Measurements from ENCODE around the gene RPSA. TPM values are rescaled to one million over a fixed set of nuclear protein-coding genes. Genes with fewer than 3 reads are reported as not detected.

Gene RPSA
- total RNA-seq, 1 experiment from 2014 or later, result 2,455 TPM

DNA sequence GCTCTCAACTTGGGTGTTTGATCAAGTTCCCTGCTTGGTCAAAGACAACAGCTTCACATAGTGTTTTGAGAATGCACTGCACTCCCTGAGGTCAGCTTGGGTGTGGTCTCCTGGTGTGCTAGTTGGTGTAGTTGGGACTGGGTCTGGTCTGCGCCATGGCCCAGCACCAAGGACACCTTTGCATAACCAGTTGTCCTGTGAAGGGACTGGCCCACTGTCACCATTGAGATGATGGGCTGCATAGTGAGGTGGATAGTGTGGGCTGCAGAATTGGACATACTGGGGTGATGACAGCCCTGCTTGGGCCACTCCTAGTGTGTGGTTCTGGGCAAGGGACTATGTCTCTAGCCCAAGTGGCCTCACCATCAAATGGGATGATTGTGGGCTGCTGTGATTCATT, 9.5 kb downstream of the RPSA start (continued):
- TF ChIP-seq, protein P1, sequence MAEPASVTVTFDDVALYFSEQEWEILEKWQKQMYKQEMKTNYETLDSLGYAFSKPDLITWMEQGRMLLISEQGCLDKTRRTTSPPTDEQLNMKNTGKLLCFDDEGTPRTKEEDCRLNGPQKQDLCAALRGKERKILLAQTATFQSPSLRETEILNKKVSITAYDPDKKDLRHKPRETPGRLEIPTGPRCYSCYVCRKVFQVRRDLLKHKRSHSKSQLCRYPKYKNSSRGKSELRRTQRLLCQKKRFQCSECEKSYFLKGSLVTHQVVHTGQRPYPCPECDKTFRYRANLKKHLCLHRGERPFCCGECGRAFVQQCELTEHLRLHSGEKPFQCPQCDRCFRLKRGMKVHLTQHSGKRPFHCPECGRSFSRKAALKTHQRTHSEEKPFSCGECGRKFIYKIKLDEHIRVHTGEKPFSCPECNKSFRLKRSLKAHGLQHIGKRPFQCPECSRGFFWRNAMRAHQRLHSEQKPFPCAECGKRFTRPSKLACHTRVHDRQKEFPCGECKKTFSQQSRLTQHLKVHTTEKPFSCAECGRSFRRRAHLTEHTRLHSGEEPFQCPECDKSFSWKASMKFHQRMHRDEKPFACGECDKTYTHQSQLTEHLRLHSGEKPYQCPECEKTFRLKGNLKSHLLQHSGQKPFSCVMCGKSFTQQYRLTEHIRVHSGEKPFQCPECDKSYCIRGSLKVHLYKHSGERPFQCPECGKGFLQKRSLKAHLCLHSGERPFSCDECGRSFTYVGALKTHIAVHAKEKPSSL (CRISPR knock-in tag; conservative IDR thresholded peaks at IDR 0.05), result no peak
- TF ChIP-seq, protein P2, sequence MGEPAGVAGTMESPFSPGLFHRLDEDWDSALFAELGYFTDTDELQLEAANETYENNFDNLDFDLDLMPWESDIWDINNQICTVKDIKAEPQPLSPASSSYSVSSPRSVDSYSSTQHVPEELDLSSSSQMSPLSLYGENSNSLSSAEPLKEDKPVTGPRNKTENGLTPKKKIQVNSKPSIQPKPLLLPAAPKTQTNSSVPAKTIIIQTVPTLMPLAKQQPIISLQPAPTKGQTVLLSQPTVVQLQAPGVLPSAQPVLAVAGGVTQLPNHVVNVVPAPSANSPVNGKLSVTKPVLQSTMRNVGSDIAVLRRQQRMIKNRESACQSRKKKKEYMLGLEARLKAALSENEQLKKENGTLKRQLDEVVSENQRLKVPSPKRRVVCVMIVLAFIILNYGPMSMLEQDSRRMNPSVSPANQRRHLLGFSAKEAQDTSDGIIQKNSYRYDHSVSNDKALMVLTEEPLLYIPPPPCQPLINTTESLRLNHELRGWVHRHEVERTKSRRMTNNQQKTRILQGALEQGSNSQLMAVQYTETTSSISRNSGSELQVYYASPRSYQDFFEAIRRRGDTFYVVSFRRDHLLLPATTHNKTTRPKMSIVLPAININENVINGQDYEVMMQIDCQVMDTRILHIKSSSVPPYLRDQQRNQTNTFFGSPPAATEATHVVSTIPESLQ (CRISPR knock-in tag; IDR thresholded peaks at IDR 0.05), result no peak
- TF ChIP-seq IRF2 (CRISPR knock-in tag; IDR thresholded peaks at IDR 0.05; ENCODE audit: borderline replicate concordance, low read depth) (no peak), CREM (CRISPR knock-in tag; IDR thresholded peaks at IDR 0.05) (no peak), NFYB (CRISPR knock-in tag; conservative IDR thresholded peaks at IDR 0.05; ENCODE audit: low read depth) (no peak), ETV6 (CRISPR knock-in tag; IDR thresholded peaks at IDR 0.05) (no peak), SMAD3 (CRISPR knock-in tag; IDR thresholded peaks at IDR 0.05; ENCODE audit: borderline replicate concordance) (no peak), ZNF263 (CRISPR knock-in tag; IDR thresholded peaks at IDR 0.05; ENCODE audit: low read depth) (no peak), TP53 (CRISPR knock-in tag; IDR thresholded peaks at IDR 0.05) (no peak), JUN (CRISPR knock-in tag; IDR thresholded peaks at IDR 0.05) (no peak), ZNF671 (CRISPR knock-in tag; IDR thresholded peaks at IDR 0.05) (peak; percentile 88), PRRX2 (CRISPR knock-in tag; IDR thresholded peaks at IDR 0.05) (peak; percentile 87; the same call in 1 of the 2 replicates), NFATC4 (CRISPR knock-in tag; IDR thresholded peaks at IDR 0.05) (peak; percentile 75; the same call in 1 of the 2 replicates), FOXP1 (CRISPR knock-in tag; IDR thresholded peaks at IDR 0.05; ENCODE audit: borderline replicate concordance) (no peak), KAT7 (CRISPR knock-in tag; IDR thresholded peaks at IDR 0.05; ENCODE audit: borderline replicate concordance) (no peak), NR1H2 (CRISPR knock-in tag; IDR thresholded peaks at IDR 0.05) (no peak)
- TF ChIP-seq, protein P3, sequence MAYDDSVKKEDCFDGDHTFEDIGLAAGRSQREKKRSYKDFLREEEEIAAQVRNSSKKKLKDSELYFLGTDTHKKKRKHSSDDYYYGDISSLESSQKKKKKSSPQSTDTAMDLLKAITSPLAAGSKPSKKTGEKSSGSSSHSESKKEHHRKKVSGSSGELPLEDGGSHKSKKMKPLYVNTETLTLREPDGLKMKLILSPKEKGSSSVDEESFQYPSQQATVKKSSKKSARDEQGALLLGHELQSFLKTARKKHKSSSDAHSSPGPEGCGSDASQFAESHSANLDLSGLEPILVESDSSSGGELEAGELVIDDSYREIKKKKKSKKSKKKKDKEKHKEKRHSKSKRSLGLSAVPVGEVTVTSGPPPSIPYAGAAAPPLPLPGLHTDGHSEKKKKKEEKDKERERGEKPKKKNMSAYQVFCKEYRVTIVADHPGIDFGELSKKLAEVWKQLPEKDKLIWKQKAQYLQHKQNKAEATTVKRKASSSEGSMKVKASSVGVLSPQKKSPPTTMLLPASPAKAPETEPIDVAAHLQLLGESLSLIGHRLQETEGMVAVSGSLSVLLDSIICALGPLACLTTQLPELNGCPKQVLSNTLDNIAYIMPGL (CRISPR knock-in tag; IDR thresholded peaks at IDR 0.05), result no peak
- TF ChIP-seq, protein P4, sequence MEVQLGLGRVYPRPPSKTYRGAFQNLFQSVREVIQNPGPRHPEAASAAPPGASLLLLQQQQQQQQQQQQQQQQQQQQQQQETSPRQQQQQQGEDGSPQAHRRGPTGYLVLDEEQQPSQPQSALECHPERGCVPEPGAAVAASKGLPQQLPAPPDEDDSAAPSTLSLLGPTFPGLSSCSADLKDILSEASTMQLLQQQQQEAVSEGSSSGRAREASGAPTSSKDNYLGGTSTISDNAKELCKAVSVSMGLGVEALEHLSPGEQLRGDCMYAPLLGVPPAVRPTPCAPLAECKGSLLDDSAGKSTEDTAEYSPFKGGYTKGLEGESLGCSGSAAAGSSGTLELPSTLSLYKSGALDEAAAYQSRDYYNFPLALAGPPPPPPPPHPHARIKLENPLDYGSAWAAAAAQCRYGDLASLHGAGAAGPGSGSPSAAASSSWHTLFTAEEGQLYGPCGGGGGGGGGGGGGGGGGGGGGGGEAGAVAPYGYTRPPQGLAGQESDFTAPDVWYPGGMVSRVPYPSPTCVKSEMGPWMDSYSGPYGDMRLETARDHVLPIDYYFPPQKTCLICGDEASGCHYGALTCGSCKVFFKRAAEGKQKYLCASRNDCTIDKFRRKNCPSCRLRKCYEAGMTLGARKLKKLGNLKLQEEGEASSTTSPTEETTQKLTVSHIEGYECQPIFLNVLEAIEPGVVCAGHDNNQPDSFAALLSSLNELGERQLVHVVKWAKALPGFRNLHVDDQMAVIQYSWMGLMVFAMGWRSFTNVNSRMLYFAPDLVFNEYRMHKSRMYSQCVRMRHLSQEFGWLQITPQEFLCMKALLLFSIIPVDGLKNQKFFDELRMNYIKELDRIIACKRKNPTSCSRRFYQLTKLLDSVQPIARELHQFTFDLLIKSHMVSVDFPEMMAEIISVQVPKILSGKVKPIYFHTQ (CRISPR knock-in tag; IDR thresholded peaks at IDR 0.05), result peak; percentile 90; the same call in 1 of the 2 replicates
- TF ChIP-seq, protein P5, sequence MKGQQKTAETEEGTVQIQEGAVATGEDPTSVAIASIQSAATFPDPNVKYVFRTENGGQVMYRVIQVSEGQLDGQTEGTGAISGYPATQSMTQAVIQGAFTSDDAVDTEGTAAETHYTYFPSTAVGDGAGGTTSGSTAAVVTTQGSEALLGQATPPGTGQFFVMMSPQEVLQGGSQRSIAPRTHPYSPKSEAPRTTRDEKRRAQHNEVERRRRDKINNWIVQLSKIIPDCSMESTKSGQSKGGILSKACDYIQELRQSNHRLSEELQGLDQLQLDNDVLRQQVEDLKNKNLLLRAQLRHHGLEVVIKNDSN (CRISPR knock-in tag; IDR thresholded peaks at IDR 0.05), result no peak
- TF ChIP-seq, protein P6, sequence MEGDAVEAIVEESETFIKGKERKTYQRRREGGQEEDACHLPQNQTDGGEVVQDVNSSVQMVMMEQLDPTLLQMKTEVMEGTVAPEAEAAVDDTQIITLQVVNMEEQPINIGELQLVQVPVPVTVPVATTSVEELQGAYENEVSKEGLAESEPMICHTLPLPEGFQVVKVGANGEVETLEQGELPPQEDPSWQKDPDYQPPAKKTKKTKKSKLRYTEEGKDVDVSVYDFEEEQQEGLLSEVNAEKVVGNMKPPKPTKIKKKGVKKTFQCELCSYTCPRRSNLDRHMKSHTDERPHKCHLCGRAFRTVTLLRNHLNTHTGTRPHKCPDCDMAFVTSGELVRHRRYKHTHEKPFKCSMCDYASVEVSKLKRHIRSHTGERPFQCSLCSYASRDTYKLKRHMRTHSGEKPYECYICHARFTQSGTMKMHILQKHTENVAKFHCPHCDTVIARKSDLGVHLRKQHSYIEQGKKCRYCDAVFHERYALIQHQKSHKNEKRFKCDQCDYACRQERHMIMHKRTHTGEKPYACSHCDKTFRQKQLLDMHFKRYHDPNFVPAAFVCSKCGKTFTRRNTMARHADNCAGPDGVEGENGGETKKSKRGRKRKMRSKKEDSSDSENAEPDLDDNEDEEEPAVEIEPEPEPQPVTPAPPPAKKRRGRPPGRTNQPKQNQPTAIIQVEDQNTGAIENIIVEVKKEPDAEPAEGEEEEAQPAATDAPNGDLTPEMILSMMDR (IDR thresholded peaks at IDR 0.05), result no peak
- TF ChIP-seq, protein P7, sequence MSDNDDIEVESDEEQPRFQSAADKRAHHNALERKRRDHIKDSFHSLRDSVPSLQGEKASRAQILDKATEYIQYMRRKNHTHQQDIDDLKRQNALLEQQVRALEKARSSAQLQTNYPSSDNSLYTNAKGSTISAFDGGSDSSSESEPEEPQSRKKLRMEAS (CRISPR knock-in tag; IDR thresholded peaks at IDR 0.05), result no peak
- TF ChIP-seq, protein P8, sequence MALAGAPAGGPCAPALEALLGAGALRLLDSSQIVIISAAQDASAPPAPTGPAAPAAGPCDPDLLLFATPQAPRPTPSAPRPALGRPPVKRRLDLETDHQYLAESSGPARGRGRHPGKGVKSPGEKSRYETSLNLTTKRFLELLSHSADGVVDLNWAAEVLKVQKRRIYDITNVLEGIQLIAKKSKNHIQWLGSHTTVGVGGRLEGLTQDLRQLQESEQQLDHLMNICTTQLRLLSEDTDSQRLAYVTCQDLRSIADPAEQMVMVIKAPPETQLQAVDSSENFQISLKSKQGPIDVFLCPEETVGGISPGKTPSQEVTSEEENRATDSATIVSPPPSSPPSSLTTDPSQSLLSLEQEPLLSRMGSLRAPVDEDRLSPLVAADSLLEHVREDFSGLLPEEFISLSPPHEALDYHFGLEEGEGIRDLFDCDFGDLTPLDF (CRISPR knock-in tag; IDR thresholded peaks at IDR 0.05), result no peak
- TF ChIP-seq, protein P9, sequence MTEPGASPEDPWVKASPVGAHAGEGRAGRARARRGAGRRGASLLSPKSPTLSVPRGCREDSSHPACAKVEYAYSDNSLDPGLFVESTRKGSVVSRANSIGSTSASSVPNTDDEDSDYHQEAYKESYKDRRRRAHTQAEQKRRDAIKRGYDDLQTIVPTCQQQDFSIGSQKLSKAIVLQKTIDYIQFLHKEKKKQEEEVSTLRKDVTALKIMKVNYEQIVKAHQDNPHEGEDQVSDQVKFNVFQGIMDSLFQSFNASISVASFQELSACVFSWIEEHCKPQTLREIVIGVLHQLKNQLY (CRISPR knock-in tag; IDR thresholded peaks at IDR 0.05), result no peak

Measured in WTC11 (cell line).